ENCODE measurements around the gene TRAPPC5. TPM values are rescaled to one million over a fixed set of nuclear protein-coding genes. Genes with fewer than 3 reads are reported as not detected.

Gene TRAPPC5
- total RNA-seq, 1 donor from 2014 or later: 127 TPM

DNA sequence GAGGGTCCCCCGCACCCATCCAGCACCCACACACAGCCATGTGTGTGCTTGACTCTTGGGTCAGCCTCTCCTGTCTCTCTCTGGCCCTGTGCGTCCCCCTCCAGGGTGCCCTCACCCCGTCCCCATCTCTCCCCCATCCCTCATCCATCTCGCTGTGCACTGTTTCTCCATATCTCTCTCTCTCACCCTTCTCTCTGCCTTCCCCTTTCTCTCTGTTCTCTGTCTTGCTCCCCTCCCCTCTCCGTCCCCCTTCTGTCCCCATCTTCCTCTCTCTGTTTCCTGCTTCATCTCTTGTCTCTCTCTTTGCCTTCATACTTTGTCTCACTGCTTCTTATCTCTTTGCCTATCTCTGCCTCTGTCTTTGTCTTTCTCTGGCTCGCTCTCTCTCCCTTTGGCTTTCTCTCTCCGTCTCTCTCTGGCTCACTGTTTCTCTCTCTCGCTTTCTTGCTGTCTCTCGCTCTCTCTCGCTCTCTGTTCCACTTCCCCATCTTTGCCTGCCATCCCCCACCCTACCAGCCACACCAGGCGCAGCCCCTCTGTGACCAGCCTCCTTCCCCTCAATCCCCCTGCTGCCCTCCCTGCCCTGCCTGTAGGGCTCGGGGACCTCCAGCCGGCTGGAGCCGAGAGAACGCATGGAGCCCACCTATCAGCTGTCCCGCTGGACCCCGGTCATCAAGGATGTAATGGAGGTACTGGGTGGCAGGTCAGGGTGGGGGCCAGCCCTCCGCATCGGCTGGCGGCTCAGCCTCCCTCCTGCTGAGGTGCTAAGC is 34.8 kb upstream of the TRAPPC5 start:
- no peak for ATAC-seq

GRCh38 chr19:7646426-7646700 is 34.3 kb upstream of the TRAPPC5 start:
- ATAC-seq: no peak

GRCh38 chr19:7647156-7647555 is 33.5 kb upstream of the TRAPPC5 start:
- no peak for ATAC-seq

DNA sequence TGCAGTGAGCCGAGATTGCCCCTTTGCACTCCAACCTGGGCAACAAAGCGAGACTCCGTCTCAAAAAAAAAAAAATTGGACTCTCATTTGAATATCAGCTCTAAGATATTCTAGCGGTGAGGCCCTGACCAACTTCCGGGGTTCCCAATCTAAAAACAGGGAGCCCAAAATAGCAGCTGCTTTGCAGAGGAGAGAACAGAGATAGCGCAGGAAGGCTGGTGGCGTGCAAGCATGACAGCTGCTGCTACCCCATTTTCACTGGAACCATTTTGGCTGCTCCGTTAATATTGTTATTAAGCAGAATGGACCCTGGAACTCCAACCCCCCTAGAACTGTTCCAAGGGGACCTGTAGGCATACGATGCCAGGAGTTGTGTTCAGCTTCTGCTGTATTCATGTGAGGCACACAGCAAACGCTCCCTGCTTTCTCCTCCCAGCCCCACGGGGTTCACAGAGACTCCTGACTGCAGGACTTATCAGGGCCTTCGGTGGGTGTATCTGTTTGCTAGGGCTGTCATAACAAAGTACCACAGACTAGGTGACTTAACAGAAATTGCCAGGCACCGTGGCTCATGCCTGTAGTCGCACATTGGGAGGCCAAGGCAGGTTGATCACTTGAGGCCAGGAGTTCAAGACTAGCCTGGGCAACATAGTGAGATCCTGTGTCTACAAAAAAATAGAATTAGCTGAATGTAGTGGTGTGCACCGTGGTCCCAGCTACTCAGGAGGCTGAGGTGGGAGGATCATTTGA is 32.2 kb upstream of the TRAPPC5 start:
- no peak for ATAC-seq

DNA sequence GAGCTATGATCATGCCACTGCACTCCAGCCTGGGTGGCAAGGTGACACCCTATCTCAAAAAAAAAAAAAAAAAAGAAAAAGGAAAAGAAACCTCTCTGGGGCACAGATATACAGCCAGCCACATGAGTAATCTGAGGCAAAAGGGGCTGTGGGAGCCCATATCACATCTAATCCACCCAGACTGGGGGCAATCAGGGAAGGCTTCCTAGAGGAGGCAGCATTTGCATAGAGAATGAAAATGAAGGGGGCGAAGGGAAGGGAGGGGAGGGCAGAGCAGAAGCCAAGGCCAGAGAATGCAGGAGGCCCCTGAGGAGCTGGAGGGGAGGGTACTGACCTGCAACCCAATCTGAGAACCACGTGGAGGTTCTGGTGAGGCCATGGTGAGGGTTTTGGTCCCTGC is 30.5 kb upstream of the TRAPPC5 start:
- no peak for ATAC-seq

- ATAC-seq: peak; percentile 82
Observed at GRCh38 chr19:7652061-7652641, 28.5 kb upstream of the TRAPPC5 start.

GRCh38 chr19:7654401-7654800 is 26.2 kb upstream of the TRAPPC5 start:
- ATAC-seq: no peak

- no peak for ATAC-seq
Observed at GRCh38 chr19:7655581-7655980, 25.1 kb upstream of the TRAPPC5 start.

DNA sequence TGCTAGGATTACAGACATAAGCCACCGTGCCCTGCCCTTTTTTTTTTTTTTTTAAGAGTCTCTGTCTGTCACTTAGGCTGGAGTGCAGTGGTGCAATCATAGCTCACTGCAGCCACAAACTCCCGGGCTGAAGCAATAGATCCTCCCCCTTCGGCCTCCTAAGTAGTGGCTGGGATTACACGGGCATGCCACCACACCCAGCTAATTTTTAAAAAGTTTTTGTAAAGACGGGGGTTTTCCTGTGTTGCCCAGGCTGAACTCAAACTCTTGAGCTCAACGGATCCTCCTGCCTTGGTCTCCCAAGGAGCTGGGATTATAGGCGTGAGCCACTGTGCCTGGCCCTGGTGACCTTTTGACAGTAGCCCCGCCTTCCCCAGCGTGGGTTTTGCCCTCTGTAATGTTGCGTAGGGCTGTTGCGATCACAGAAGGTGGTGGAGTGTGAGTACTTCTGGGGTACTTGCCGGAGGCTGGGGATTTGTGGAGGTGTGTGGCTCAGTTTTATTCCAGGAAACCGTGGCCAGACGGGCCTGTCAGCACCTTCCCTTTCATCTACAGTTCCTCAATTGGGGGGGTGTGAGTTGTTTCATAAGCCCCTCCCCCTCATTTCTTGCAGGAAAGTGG is 23.4 kb upstream of the TRAPPC5 start:
- ATAC-seq: peak; percentile 48

- ATAC-seq: no peak
Observed at GRCh38 chr19:7658219-7658686, 22.4 kb upstream of the TRAPPC5 start.

DNA sequence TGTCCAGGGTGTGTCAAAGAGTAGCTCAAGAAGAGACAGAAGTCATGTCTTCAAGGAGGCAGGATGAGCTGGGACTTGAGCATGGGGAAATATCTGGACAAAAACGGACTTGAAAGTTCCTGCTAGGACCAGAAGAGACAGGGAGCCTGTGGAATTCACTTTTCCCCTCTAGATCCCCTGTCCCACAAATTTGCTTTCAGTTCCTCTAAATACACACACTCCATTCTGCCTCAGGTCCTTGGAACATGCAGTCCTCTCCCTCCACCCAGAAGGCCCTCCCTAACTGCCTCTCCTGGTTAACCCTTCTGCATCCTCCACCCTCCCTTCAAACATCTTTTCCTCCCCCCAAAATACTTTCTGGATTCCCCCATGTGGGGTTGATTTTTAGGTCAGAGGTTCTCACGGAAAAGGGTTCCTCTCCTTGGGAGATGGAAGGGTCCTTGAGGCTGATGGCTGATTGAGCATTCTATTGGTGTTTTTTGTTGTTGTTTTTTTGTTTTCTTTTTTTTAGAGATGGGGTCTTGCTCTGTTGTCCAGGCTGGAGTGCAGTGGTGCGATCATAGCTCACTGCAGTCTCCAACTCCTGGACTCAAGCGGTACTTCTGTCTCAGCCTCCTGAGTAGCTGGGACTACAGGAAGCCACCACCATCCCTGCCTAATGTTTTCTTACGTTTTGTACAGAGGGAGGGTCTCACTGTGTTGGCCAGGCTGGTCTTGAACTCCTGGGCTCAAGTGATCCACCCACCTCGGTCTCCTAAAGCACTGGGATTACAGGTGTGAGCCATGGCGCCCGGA is 18.7 kb upstream of the TRAPPC5 start:
- no peak for ATAC-seq

DNA sequence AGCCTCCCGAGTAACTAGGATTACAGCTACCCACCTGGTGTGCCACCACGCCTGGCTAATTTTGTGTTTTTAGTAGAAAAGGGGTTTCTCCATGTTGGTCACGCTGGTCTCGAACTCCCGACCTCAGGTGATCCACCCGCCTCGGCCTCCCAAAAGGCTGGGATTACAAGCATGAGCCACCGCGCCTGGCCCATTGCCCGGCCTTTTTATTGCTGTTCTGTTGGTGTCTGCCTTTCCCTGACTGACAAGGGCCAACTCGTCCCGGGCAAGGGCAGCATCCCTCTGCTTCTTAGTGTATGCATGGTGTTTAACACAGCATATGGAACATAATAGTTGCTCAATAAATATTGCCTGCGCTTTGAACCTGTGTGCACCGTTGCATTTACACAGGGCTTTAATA is 18.0 kb upstream of the TRAPPC5 start:
- ATAC-seq: no peak

DNA sequence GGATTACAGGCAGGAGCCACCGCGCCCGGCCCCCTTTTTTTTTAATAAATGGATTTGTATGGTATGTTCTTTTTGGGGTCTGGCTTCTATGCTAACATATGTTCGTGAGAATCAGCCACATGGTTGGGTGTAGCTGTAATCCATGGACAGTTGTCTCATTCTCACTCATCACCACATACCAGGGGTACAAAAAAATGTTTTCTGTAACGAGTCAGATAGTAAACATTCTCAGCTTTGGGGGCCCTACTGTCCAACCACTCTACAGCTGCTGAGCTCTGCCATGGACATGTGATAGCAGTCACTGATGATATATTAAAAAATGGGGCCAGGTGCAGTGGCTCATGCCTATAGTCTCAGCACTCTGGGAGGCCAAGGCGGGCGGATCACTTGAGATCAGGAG is 16.9 kb upstream of the TRAPPC5 start:
- no peak for ATAC-seq

DNA sequence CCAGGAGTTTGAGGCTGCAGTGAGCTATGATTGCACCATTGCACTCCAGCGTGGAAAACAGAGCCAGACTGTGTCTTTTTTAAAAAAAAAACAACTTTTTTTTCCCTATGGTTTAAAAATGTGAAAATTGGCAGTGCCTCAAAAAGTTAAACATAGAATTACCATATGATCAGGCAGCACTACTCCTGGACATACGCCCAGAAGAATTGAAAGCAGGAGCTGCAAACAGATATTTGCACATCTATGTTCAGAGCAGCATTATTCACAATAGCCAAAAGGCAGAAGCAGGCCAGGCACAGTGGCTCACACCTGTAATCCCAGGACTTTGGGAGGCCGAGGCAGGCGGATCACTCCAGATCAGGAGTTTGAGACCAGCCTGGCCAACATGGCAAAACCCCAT is 15.6 kb upstream of the TRAPPC5 start:
- ATAC-seq: no peak

DNA sequence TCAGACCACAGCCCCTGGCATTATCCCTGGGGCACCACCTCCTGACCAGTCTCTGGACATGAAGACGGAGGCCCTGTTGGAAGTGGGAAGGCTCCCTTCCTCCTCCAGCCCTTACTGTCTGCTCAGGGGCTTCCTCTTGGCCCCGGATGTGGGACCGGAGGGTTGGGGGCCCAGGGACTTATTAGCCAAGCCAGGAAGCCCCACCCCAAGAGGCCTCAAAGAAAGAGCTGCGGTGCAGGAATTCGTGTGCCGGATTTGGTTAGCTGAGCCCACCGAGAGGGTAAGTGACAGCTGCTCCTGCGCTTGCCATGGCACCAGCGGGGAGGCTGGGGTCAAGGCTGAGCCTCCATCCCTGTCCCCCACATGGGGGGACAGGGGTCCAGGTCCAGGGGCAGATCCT is 11.8 kb upstream of the TRAPPC5 start, which contains the start of gene RETN:
RETN (plus strand) TSS at position 208 of the 400 bp plus-strand sequence. CDS start 278 bp downstream, outside the sequence.
- no peak for ATAC-seq

- no peak for ATAC-seq
Observed at GRCh38 chr19:7669641-7670040, 11.0 kb upstream of the TRAPPC5 start.

- ATAC-seq: no peak
Observed at GRCh38 chr19:7670150-7670783, 10.4 kb upstream of the TRAPPC5 start.

DNA sequence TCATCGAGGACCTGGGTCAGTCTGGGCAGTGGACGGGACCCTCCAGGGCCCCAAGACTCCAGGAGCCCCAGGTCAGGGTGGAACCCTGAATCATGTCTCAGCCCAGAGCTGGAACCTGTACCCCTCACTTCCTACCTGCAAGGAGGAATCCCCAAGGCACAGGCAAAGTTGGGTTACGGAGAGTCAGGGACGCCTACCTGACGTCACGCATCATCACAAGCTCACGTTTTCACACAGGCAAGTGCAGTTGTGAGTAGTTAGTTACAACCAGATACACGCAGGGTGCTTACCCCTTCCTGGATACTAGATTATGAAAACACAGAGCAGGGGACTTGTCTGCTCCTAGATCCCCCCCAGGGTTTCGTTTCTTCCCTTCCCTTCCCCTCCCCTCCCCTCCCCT is 9.8 kb upstream of the TRAPPC5 start:
- ATAC-seq: no peak

DNA sequence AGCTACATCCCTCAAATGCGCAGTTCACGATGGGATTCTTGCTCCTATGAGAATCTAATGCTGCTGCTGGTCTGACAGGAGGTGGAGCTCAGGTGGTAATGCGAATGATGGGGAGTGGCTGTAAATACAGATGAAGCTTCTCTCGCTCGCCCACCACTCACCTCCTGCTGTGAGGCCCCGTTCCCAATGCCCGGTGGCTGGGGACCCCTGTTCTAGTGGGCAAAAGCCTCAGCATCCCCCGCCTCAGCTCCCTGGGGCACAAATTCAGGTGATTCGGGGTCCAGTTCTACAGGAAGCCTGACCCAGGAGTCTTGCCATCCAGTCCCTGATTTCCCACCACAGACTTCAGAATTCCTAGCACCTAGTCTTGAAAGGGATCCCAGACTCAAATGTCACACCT is 8.1 kb upstream of the TRAPPC5 start:
- ATAC-seq: no peak

GRCh38 chr19:7674010-7675005 is 6.3 kb upstream of the TRAPPC5 start:
- peak; percentile 77 for ATAC-seq

DNA sequence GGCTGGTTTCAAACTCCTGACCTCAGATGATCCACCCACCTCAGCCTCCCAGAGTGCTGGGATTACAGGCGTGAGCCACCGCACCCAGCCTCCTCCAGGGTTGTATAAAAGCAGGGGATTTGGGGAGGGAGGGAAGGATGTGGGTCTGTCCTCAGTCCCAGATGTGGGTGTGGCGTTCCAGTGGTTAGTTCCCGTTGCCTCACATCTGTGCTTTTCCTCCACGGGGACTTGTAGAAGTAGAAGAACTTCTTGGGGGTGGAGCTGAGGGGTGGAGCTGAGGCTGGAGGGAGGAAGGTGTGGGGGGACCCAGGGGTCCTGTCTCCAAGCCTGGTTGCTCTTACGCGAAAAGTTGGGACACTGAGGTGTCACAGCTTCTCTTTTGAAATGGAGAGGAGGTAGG is 4.3 kb upstream of the TRAPPC5 start:
- ATAC-seq: no peak
